Uterus (tissue), 4 donors: ENCODE measurements around the gene APOB. TPM values are rescaled to one million over a fixed set of nuclear protein-coding genes. Genes with fewer than 3 reads are reported as not detected.

Experiments used
- DNase-seq, 2 donors: peaks; one replicate each; pipeline ENCODE4 v3.0.0-alpha.2; 2019 to 2020
- H3K27ac ChIP-seq, 2 donors: fragments of 200-600 bp; sonication (generic); 1 replicate in 1 of 2; 2 replicates in 1 of 2; pipeline ENCODE4 v1.5.1; 2016 to 2018
- H3K27me3 ChIP-seq, 2 donors: fragments of 200-600 bp; sonication (generic); one replicate each; pipeline ENCODE4 v1.5.1; 2018 to 2019; ENCODE audit warnings: control low read depth in 1 of 2
- H3K36me3 ChIP-seq, 2 donors: fragments of 200-600 bp; sonication (generic); one replicate each; pipeline ENCODE4 v1.5.1; 2019; ENCODE audit warnings: control low read depth in 1 of 2
- H3K4me1 ChIP-seq, 2 donors: fragments of 200-600 bp; sonication (generic); one replicate each; pipeline ENCODE4 v1.5.1; 2018 to 2019; ENCODE audit warnings: control low read depth in 1 of 2
- H3K4me3 ChIP-seq, 2 donors: fragments of 200-600 bp; sonication (generic); 1 replicate in 1 of 2; 2 replicates in 1 of 2; pipeline ENCODE4 v1.5.1; 2018 to 2019; ENCODE audit warnings: mild to moderate bottlenecking in 1 of 2
- H3K9me3 ChIP-seq, 2 donors: fragments of 200-600 bp; sonication (generic); one replicate each; pipeline ENCODE4 v1.5.1; 2019; ENCODE audit warnings: control low read depth in 1 of 2
- CTCF ChIP-seq, 4 experiments: fragments of 200-600 bp in 2 of 4; fragments of 450-650 bp in 2 of 4; sonication (generic) in 2 of 4; IDR thresholded peaks; one replicate each; pipeline ENCODE4 v1.5.1; 2016 to 2019; ENCODE audit warnings: antibody characterized with exemption in 4 of 4, mild to moderate bottlenecking in 2 of 4, moderate library complexity in 1 of 4
- POLR2A ChIP-seq, 2 donors: fragments of 450-650 bp; IDR thresholded peaks; one replicate each; pipeline ENCODE4 v1.6.1; 2016; ENCODE audit warnings: antibody characterized with exemption in 2 of 2, mild to moderate bottlenecking in 1 of 2, moderate library complexity in 1 of 2
- intact Hi-C: fragments of 100-400 bp; cut with DNase I; formaldehyde crosslinking; loops from one replicate; pipeline ENCODE4 v1.15.1; 2023; ENCODE audit warnings: low total_unique reads
- total RNA-seq, 4 donors: library from RNA; depleted of rRNA in 3 of 4; stranded (reverse); fragments of >200 nt in 3 of 4; gene quantifications; one replicate each; pipeline versions ENCODE4 v1.1.0 to v1.2.4, GENCODE V29; 2014 to 2023
- donor health status: DM: yes; HTN: yes; CAD: no.

Gene APOB
- total RNA-seq, 4 donors from 2014 or later = 0.41 to 0.55 TPM; not detected in 2

- no peak overlapping the region for H3K27ac ChIP-seq
- H3K9me3 ChIP-seq = no peaks in the 10 kb centered on the region
- no peaks in the 10 kb centered on the region for H3K4me1 ChIP-seq
- no peaks in the 10 kb centered on the region for H3K36me3 ChIP-seq
- peak; percentile 71 to 73 for DNase-seq
- no peak overlapping the region for H3K4me3 ChIP-seq
- peak; percentile 77 to 88 (median 84) for TF ChIP-seq CTCF (IDR thresholded peaks at IDR 0.05)
- no peak for TF ChIP-seq POLR2A (IDR thresholded peaks at IDR 0.05)
- intact Hi-C loops = loop anchor here (5.0 kb wide), 1 partner anchor 296 kb away; the partner anchor contains the start of gene GDF7
- no peaks in the 10 kb centered on the region for H3K27me3 ChIP-seq
These were observed 80.8 kb downstream of the APOB start for GRCh38 chr2:20962939-20963557.

GRCh38 chr2:20961858-20962257 is 82.0 kb downstream of the APOB start:
- Histone ChIP-seq H3K27ac (no peak overlapping the region), H3K9me3 (no peaks in the 10 kb centered on the region), H3K36me3 (no peaks in the 10 kb centered on the region), H3K4me1 (no peaks in the 10 kb centered on the region), H3K4me3 (no peak overlapping the region), H3K27me3 (no peaks in the 10 kb centered on the region)
- TF ChIP-seq POLR2A (IDR thresholded peaks at IDR 0.05) (no peak), CTCF (IDR thresholded peaks at IDR 0.05) (no peak)
- DNase-seq = peak in 1 of 2 donors; percentile 20
- intact Hi-C loops = loop anchor here (5.0 kb wide), 1 partner anchor 295 kb away; the partner anchor contains the start of gene GDF7

- no peaks in the 10 kb centered on the region for H3K36me3 ChIP-seq
- DNase-seq = no peak
- H3K9me3 ChIP-seq = no peaks in the 10 kb centered on the region
- no peaks in the 10 kb centered on the region for H3K4me1 ChIP-seq
- H3K27ac ChIP-seq = no peak overlapping the region
- no peak overlapping the region for H3K4me3 ChIP-seq
- TF ChIP-seq CTCF (IDR thresholded peaks at IDR 0.05) (no peak), POLR2A (IDR thresholded peaks at IDR 0.05) (no peak)
- intact Hi-C loops = loop anchor here (5.0 kb wide), 1 partner anchor 293 kb away; the partner anchor contains the start of gene GDF7
- H3K27me3 ChIP-seq = no peaks in the 10 kb centered on the region
These were observed 83.9 kb downstream of the APOB start for GRCh38 chr2:20960003-20960402.

- no peak for DNase-seq
- no peaks in the 10 kb centered on the region for H3K27me3 ChIP-seq
- TF ChIP-seq CTCF (IDR thresholded peaks at IDR 0.05) = no peak
- TF ChIP-seq POLR2A (IDR thresholded peaks at IDR 0.05) = no peak
- H3K9me3 ChIP-seq = no peaks in the 10 kb centered on the region
- intact Hi-C loops = no loop called here
- no peak overlapping the region for H3K4me3 ChIP-seq
- H3K4me1 ChIP-seq = no peaks in the 10 kb centered on the region
- no peak overlapping the region for H3K27ac ChIP-seq
- H3K36me3 ChIP-seq = no peaks in the 10 kb centered on the region
These were observed 84.6 kb downstream of the APOB start for GRCh38 chr2:20959252-20959651.

- H3K36me3 ChIP-seq = no peaks in the 10 kb centered on the region
- no peaks in the 10 kb centered on the region for H3K27me3 ChIP-seq
- TF ChIP-seq POLR2A (IDR thresholded peaks at IDR 0.05) (no peak), CTCF (IDR thresholded peaks at IDR 0.05) (no peak)
- H3K27ac ChIP-seq = no peak overlapping the region
- intact Hi-C loops = no loop called here
- no peak overlapping the region for H3K4me3 ChIP-seq
- H3K4me1 ChIP-seq = no peaks in the 10 kb centered on the region
- no peak for DNase-seq
- H3K9me3 ChIP-seq = no peaks in the 10 kb centered on the region
These were observed 85.9 kb downstream of the APOB start for GRCh38 chr2:20957788-20958525.
